K562 (cell line): Measurements from ENCODE around the gene CEP162. TPM values are rescaled to one million over a fixed set of nuclear protein-coding genes. Genes with fewer than 3 reads are reported as not detected.

ENCODE experiments used
- CUX1 ChIP-seq: fragments of 200-800 bp; sonication (Bioruptor generic); IDR thresholded peaks from 2 replicates; pipeline ENCODE4 v1.6.1; 2016; ENCODE audit warnings: missing genetic modification characterization, missing compliant biosample characterization
- ELF1 ChIP-seq: fragments of 200-800 bp; sonication (Bioruptor generic); IDR thresholded peaks from 2 replicates; pipeline ENCODE4 v1.6.1; 2016; ENCODE audit warnings: missing genetic modification characterization, missing compliant biosample characterization
- GATAD2A ChIP-seq: fragments of 450-650 bp; IDR thresholded peaks from 2 replicates; pipeline ENCODE4 v1.6.1; 2017
- ID3 ChIP-seq, 2 experiments: fragments of 250-450 bp in 1 of 2; fragments of 450-650 bp in 1 of 2; sonication (Bioruptor Pico) in 1 of 2; IDR thresholded peaks; 2 replicates each; pipeline versions ENCODE4 v1.6.1 to v1.8.0; 2016 to 2021; ENCODE audit warnings: mild to moderate bottlenecking in 2 of 2, moderate library complexity in 2 of 2, missing compliant biosample characterization in 1 of 2, missing genetic modification characterization in 1 of 2
- IRF9 ChIP-seq: fragments of 450-650 bp; IDR thresholded peaks from 2 replicates; pipeline ENCODE4 v1.6.1; 2016; ENCODE audit warnings: missing biosample characterization, missing genetic modification characterization
- JUN ChIP-seq, 2 experiments: sonication (generic) in 1 of 2; formaldehyde crosslinking in 1 of 2; IDR thresholded peaks; 2 replicates each; pipeline versions ENCODE4 v1.6.1 to v1.8.0; 2012 to 2022; ENCODE audit warnings: borderline replicate concordance in 2 of 2, mild to moderate bottlenecking in 2 of 2, improper control_type of control experiment in 1 of 2, low read depth in 1 of 2, low read length in 1 of 2, missing genetic modification reagents in 1 of 2
- KLF10 ChIP-seq: fragments of 250-450 bp; sonication (Bioruptor Pico); IDR thresholded peaks from 2 replicates; pipeline ENCODE4 v1.6.1; 2021; ENCODE audit warnings: matching md5 sums
- MNT ChIP-seq, 2 experiments: fragments of 450-650 bp; conservative IDR thresholded peaks; 2 replicates each; pipeline ENCODE4 v1.6.1; 2017; ENCODE audit warnings: mild to moderate bottlenecking in 2 of 2, moderate library complexity in 2 of 2
- PKNOX1 ChIP-seq: fragments of 450-650 bp; IDR thresholded peaks from 2 replicates; pipeline ENCODE4 v1.6.1; 2016
- PRDM10 ChIP-seq: fragments of 450-650 bp; IDR thresholded peaks from 2 replicates; pipeline ENCODE4 v1.6.1; 2018; ENCODE audit not compliant: partially characterized antibody
- SUPT5H ChIP-seq: fragments of 450-650 bp; IDR thresholded peaks from 2 replicates; pipeline ENCODE4 v1.6.1; 2016
- ZC3H11A ChIP-seq: IDR thresholded peaks from 2 replicates; pipeline ENCODE4 v1.6.1; 2012; ENCODE audit warnings: low read depth, low read length, improper control_type of control experiment
- ZFX ChIP-seq: sonication (generic); formaldehyde crosslinking; IDR thresholded peaks from 2 replicates; pipeline ENCODE4 v1.8.0; 2022; ENCODE audit warnings: mild to moderate bottlenecking, missing genetic modification reagents, moderate library complexity
- ZNF316 ChIP-seq: fragments of 450-650 bp; IDR thresholded peaks from 2 replicates; pipeline ENCODE4 v1.6.1; 2016
- polyA plus RNA-seq, 8 experiments: library from polyadenylated mRNA; depleted of rRNA in 4 of 8; stranded (reverse) in 5 of 8; unstranded in 3 of 8; fragments of >200 nt; fragmentation: Nextera tagmentation in 2 of 8; fragmentation: Illumina TruSeq in 1 of 8; extraction: Ambion mirVana in 2 of 8; extraction: Trizol in 1 of 8; gene quantifications; 2 replicates each; pipeline versions ENCODE4 v1.2.1 to v1.2.3, GENCODE V29; 2011 to 2014; ENCODE audit warnings: inconsistent platforms in 1 of 8, missing spikeins in 1 of 8
- total RNA-seq, 7 experiments: library from RNA; depleted of rRNA in 6 of 7; stranded (reverse); fragments of >200 nt in 6 of 7; fragmentation: Illumina TruSeq in 2 of 7; extraction: Trizol in 2 of 7; gene quantifications; 2 replicates each; pipeline versions ENCODE4 v1.2.1 to v1.2.3, GENCODE V29; 2011 to 2021; ENCODE audit warnings: low replicate concordance in 1 of 7

The CEP162 gene
- total and polyA plus RNA-seq, 9 of the 15 experiments (the other 6 are each of a cell fraction or from before 2014, with no cell fraction given): 3.9 to 8.6 (median 6.7) TPM

- TF ChIP-seq PRDM10 (peak; percentile 61), SUPT5H (no peak), MNT (conservative IDR thresholded peaks at IDR 0.05) (peak in 1 of 2 experiments; percentile 60; a peak in 2 of 4 replicates), ID3 (CRISPR knock-in tag; IDR thresholded peaks at IDR 0.05) (no peak), ID3 (tag; IDR thresholded peaks at IDR 0.05) (no peak), GATAD2A (no peak), ZC3H11A (no peak), PKNOX1 (peak; percentile 45; the same call in 1 of the 2 replicates), ELF1 (tag) (no peak), IRF9 (no peak), KLF10 (CRISPR knock-in tag) (no peak), ZNF316 (peak; percentile 80), JUN (IDR thresholded peaks at IDR 0.05; ENCODE audit: borderline replicate concordance, low read depth, low read length) (peak; percentile 43; the same call in 1 of the 2 replicates), JUN (CRISPR knock-in tag; IDR thresholded peaks at IDR 0.05; ENCODE audit: borderline replicate concordance) (no peak), CUX1 (CRISPR knock-in tag) (no peak), ZFX (peak; percentile 33; the same call in 1 of the 2 replicates)
Measured at GRCh38 chr6:84137051-84137375, 90.4 kb downstream of the CEP162 start (continued).
